ENCODE results near the gene ARID1B. TPM values are rescaled to one million over a fixed set of nuclear protein-coding genes. Genes with fewer than 3 reads are reported as not detected.

Gene ARID1B
- total and polyA plus RNA-seq, 2 donors (not counting 1 experiment from before 2014, with no cell fraction given): 47.2 to 280 TPM

DNA sequence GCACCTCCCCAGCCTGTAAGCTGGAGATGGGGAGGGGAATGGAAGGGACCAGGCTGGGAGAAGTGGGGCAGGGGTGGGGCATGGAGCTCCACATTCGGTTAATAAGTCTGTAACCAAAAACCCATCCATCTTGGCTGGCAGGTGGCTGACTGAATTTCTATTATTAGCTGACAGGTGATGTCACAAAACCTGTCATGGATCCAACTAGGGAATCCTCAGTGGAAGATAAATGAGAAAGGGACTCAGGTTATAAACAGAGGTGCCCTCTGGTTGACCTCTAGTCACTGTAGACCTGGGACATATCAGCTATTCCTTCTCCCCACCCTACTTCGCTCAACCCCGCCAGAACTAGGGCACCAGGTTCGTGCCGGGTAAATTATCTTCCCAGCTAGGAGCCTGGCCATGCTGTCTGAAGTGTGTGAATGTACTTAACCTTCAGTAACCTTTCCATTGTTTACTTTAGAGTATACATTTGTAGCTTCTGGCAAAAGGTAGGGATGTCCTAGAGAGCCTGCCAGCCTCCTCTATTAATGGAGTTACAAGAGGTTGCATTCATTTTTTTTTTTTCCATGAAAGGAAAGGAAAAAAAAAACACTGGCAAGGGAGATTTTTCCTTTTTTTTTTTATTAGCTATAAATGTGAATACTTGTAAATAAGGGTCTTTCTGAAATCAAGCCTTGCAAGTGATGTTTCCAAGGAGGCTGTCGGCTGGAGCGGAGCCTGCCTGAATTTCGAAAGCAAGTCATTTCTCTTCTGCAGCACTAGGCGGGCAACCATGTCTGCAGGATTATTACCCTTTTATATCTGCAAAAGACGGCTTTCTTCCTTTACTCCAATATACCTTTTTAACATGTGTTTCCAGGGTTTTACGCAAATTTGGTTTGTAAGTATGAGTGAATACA, 410.3 kb downstream of the ARID1B start:
- Histone ChIP-seq H3K4me3 (ENCODE audit: control extremely low read depth in 1 of 5, extremely low read depth in 1 of 5, insufficient read depth in 1 of 5, low read depth in 2 of 5, low read length in 4 of 5) (no peak overlapping the region), H3K4me1 (ENCODE audit: control insufficient read depth in 2 of 2, insufficient read depth in 2 of 2, low read length in 2 of 2) (no peaks in the 10 kb centered on the region), H3K9ac (ENCODE audit: low read length) (no peak overlapping the region), H3K9me3 (ENCODE audit: control extremely low read depth in 1 of 3, control insufficient read depth in 2 of 3, insufficient read depth in 1 of 3, low read length in 2 of 3) (no peaks in the 10 kb centered on the region), H2AFZ (ENCODE audit: insufficient read depth, low read depth, low read length, poor library complexity, severe bottlenecking) (no peak overlapping the region), H4K20me1 (ENCODE audit: control insufficient read depth, insufficient read depth, low read length, poor library complexity, severe bottlenecking) (peaks cover 5% of the 10 kb centered on the region), H3K27me3 (replicated peaks in 1 of 4; ENCODE audit: control extremely low read depth in 1 of 4, control insufficient read depth in 3 of 4, insufficient read depth in 4 of 4, low read length in 3 of 4) (no peaks in the 10 kb centered on the region), H3K36me3 (replicated peaks in 1 of 2; ENCODE audit: control extremely low read depth in 1 of 2, control insufficient read depth in 1 of 2, extremely low read depth in 1 of 2, insufficient read depth in 2 of 2, low read length in 1 of 2) (peaks cover 17 to 95% of the 10 kb centered on the region in 2 experiments), H3K79me2 (ENCODE audit: control insufficient read depth, insufficient read depth, low read length) (peaks cover 3% of the 10 kb centered on the region), H3K4me2 (replicated peaks; ENCODE audit: low read depth, low read length, poor library complexity, severe bottlenecking) (no peak overlapping the region), H3K27ac (ENCODE audit: low read length in 2 of 2) (no peak overlapping the region)
- POLR2A ChIA-PET: interaction anchor here (0.6 kb wide), 1 partner anchor 36 kb away, joined by 3 read pairs; no protein-coding TSS in a partner anchor
- intact Hi-C loops (cut with micrococcal nuclease): no loop called here
- CTCF ChIA-PET: interaction anchor here (0.5 to 1.3 kb wide), 2 partner anchors 22 to 139 kb away, joined by 3 to 5 read pairs; no protein-coding TSS in a partner anchor
- no peak overlapping the region for H3K4me3 Mint-ChIP-seq
- peaks cover 2% of the 10 kb centered on the region for H3K4me1 Mint-ChIP-seq
- 94% methylated on average over 3 of the region's 11 CpGs for WGBS (ENCODE audit: insufficient coverage)
- TF ChIP-seq, protein P1, sequence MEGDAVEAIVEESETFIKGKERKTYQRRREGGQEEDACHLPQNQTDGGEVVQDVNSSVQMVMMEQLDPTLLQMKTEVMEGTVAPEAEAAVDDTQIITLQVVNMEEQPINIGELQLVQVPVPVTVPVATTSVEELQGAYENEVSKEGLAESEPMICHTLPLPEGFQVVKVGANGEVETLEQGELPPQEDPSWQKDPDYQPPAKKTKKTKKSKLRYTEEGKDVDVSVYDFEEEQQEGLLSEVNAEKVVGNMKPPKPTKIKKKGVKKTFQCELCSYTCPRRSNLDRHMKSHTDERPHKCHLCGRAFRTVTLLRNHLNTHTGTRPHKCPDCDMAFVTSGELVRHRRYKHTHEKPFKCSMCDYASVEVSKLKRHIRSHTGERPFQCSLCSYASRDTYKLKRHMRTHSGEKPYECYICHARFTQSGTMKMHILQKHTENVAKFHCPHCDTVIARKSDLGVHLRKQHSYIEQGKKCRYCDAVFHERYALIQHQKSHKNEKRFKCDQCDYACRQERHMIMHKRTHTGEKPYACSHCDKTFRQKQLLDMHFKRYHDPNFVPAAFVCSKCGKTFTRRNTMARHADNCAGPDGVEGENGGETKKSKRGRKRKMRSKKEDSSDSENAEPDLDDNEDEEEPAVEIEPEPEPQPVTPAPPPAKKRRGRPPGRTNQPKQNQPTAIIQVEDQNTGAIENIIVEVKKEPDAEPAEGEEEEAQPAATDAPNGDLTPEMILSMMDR (IDR thresholded peaks at IDR 0.05): no peak
- TF ChIP-seq EZH2 (IDR thresholded peaks at IDR 0.05; ENCODE audit: borderline replicate concordance, insufficient read depth, low read depth, low read length, poor library complexity, severe bottlenecking): no peak
- DNase-seq (no peak), ATAC-seq (ENCODE audit: low read depth) (no peak)
- no peak overlapping the region for H3K27ac Mint-ChIP-seq
- no peaks in the 10 kb centered on the region for H3K27me3 Mint-ChIP-seq
- H3K9me3 Mint-ChIP-seq (ENCODE audit: insufficient read depth): no peaks in the 10 kb centered on the region

DNA sequence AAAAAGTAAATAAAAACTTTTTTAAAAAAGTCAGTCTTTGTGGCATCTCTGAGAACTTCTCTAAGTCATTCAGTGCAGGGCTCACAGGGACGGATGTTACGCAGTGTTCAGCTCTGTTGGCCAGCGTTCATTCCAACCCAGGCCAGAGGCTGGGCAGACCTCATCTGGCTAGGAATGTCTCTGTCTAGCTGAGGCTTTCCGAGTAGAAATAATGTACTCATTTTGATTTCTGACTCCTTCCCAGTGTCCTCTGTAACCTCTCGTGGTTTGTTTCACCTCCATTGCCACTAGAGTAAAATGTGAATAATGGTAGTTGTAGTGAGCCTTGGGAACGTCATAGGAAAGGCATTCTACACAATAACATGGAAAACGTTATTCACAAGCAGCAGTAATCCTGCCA, 411.0 kb downstream of the ARID1B start:
- CTCF ChIA-PET: interaction anchor here (1.3 kb wide), 1 partner anchor 143 kb away, joined by 3 read pairs; no protein-coding TSS in a partner anchor
- Histone ChIP-seq H3K4me3 (ENCODE audit: control extremely low read depth in 1 of 5, extremely low read depth in 1 of 5, insufficient read depth in 1 of 5, low read depth in 2 of 5, low read length in 4 of 5) (no peak overlapping the region), H3K79me2 (ENCODE audit: control insufficient read depth, insufficient read depth, low read length) (peaks cover 3% of the 10 kb centered on the region), H3K27ac (ENCODE audit: low read length in 2 of 2) (no peak overlapping the region), H3K4me1 (ENCODE audit: control insufficient read depth in 2 of 2, insufficient read depth in 2 of 2, low read length in 2 of 2) (no peaks in the 10 kb centered on the region), H2AFZ (ENCODE audit: insufficient read depth, low read depth, low read length, poor library complexity, severe bottlenecking) (no peak overlapping the region), H3K9ac (ENCODE audit: low read length) (no peak overlapping the region), H3K27me3 (replicated peaks in 1 of 4; ENCODE audit: control extremely low read depth in 1 of 4, control insufficient read depth in 3 of 4, insufficient read depth in 4 of 4, low read length in 3 of 4) (no peaks in the 10 kb centered on the region), H3K36me3 (replicated peaks in 1 of 2; ENCODE audit: control extremely low read depth in 1 of 2, control insufficient read depth in 1 of 2, extremely low read depth in 1 of 2, insufficient read depth in 2 of 2, low read length in 1 of 2) (peaks cover 17 to 91% of the 10 kb centered on the region in 2 experiments), H4K20me1 (ENCODE audit: control insufficient read depth, insufficient read depth, low read length, poor library complexity, severe bottlenecking) (peaks cover 5% of the 10 kb centered on the region), H3K9me3 (ENCODE audit: control extremely low read depth in 1 of 3, control insufficient read depth in 2 of 3, insufficient read depth in 1 of 3, low read length in 2 of 3) (no peaks in the 10 kb centered on the region), H3K4me2 (replicated peaks; ENCODE audit: low read depth, low read length, poor library complexity, severe bottlenecking) (no peak overlapping the region)
- no peaks in the 10 kb centered on the region for H3K9me3 Mint-ChIP-seq (ENCODE audit: insufficient read depth)
- ATAC-seq (ENCODE audit: low read depth): no peak
- no peak for DNase-seq
- TF ChIP-seq, protein P1 (IDR thresholded peaks at IDR 0.05): no peak
- TF ChIP-seq EZH2 (IDR thresholded peaks at IDR 0.05; ENCODE audit: borderline replicate concordance, insufficient read depth, low read depth, low read length, poor library complexity, severe bottlenecking): no peak
- WGBS (ENCODE audit: insufficient coverage): 100% methylated on average over 3 of the region's 7 CpGs
- H3K4me3 Mint-ChIP-seq: no peak overlapping the region
- H3K4me1 Mint-ChIP-seq: peaks cover 2% of the 10 kb centered on the region
- no peaks in the 10 kb centered on the region for H3K27me3 Mint-ChIP-seq
- H3K27ac Mint-ChIP-seq: no peak overlapping the region
- POLR2A ChIA-PET: interaction anchor here (0.6 kb wide), 1 partner anchor 35 kb away, joined by 3 read pairs; no protein-coding TSS in a partner anchor
- intact Hi-C loops (cut with micrococcal nuclease): no loop called here
